ENCODE data around the gene FBXW2.
A peak's percentile ranks its signal among the peaks of the same experiment; 100 is the strongest.

FBXW2 gene

DNA sequence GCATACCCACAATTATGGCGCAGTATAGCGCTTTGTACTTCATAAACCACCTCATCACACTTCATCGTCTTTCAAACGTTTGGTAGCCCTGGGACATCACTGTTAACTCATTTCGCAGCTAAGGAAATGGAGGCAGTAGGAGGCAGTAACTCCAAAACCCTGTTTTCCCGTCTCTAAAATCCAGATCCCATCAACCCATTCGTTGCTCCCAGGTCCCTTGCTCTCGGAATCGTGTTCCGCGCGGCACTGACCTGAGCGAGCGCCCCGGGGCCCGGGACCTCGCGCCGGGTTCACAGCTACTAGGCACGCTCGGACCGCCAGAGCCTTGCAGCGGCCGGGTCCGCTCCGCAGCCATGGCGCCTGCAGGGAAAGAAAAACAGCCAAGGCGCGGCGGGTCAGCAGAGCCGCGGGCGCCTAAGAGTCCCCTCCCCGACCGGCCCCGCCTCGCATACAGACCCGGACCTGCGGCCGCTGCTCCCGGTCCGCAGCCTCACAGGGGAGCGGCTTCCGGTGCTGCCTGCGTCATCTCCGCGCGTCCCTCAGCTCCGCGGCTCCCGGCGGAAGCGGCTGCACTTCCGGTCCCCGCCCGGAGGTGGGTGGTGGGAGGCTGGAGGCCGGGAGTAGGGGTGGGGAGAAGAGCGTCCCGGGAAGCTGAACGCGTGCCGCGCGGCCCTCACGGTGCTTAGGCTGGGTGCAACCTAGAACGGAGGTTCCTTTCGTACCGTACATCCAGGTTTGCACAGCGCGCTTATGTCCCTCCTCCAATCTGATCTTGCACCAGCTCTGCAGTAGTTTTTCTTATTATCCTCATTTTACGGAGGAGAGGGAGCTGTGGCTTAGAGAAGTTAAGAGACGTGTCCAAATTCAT, at the start of gene FBXW2:
FBXW2 (minus strand) TSS at position 519 of the 868 bp plus-strand sequence. CDS start 5,158 bp downstream, outside the sequence.
- no peaks in the 10 kb centered on the region for H3K27me3 Mint-ChIP-seq
- ATAC-seq (peak; percentile 98), DNase-seq (peak; percentile 95)
- peak within 1 kb of the TSS; percentile 96 for H3K27ac Mint-ChIP-seq
- H3K4me1 Mint-ChIP-seq, result peaks cover 55% of the 10 kb centered on the region
- H3K9me3 Mint-ChIP-seq, result no peaks in the 10 kb centered on the region
- peaks cover 24% of the 10 kb centered on the region for H3K36me3 Mint-ChIP-seq (ENCODE audit: low read depth)
- peak within 1 kb of the TSS; percentile 94 for H3K4me3 Mint-ChIP-seq

DNA sequence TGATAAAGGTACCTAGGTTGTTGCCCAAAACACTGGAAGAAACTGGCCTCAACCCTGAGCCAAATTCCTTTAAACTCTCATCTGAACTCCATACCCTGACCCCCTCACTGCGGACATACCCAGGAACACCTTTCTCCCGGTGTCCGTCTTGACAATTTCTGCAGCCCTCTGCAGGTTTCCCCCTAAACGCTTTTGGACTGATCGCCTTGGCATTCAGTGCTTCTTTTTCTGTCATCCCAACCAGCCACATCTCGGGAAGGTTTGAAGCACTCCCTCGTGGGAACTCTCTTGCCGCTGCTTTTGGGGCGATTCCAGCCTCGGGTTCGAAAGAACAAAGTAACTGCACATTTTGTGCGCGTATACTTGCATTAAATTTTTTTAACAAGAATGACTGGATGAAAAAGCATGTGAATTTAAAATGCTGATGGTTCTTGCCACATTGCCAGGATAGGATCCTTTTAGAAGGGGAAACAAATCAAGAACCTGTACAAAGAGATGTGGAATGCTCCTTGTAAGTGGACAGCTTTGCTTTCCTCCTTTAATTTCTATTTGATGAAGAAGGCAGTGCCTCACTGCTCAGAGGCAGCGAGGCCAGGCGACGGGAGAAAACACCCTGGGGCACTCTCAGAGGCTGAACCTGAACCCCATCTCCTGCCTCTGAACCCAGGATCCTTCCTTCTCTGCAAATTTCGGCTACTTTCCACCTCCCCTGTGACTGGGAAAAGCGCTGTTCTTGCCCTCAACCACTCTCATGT, 48.9 kb upstream of the FBXW2 start:
- peak overlapping the region; percentile 99 for H3K27ac Mint-ChIP-seq
- no peaks in the 10 kb centered on the region for H3K27me3 Mint-ChIP-seq
- ATAC-seq (no peak), DNase-seq (no peak)
- peak overlapping the region; percentile 93 for H3K4me3 Mint-ChIP-seq
- peaks cover 49% of the 10 kb centered on the region for H3K36me3 Mint-ChIP-seq (ENCODE audit: low read depth)
- H3K9me3 Mint-ChIP-seq, result no peaks in the 10 kb centered on the region
- peaks cover 86% of the 10 kb centered on the region for H3K4me1 Mint-ChIP-seq

GRCh38 chr9:120839146-120839545, 45.9 kb upstream of the FBXW2 start:
- peak overlapping the region; percentile 94 for H3K27ac Mint-ChIP-seq
- no peaks in the 10 kb centered on the region for H3K9me3 Mint-ChIP-seq
- H3K36me3 Mint-ChIP-seq (ENCODE audit: low read depth), result peaks cover 59% of the 10 kb centered on the region
- peak overlapping the region; percentile 70 for H3K4me3 Mint-ChIP-seq
- ATAC-seq (no peak), DNase-seq (no peak)
- no peaks in the 10 kb centered on the region for H3K27me3 Mint-ChIP-seq
- H3K4me1 Mint-ChIP-seq, result peaks cover 60% of the 10 kb centered on the region

DNA sequence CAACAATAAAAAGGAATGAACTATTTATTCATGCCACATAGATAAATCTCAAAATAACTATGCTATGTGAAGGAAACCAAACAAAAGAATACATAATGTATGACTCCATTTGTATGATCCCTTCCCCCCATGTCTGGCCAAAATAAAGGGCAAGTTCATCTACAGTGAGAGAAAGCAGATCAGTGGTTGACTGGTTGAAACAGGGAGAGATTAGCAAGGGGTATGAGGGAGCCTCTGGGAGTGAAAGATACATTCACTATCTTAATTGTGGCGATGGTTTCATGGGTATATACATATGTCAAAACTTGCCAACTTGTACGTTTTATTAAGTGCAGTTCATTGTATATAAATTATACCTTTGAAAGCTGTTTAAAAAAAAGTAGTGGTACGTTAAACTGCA, 44.7 kb upstream of the FBXW2 start:
- Mint-ChIP-seq H3K4me3 (no peak overlapping the region), H3K27ac (peak overlapping the region; percentile 94), H3K36me3 (ENCODE audit: low read depth) (peaks cover 60% of the 10 kb centered on the region), H3K27me3 (no peaks in the 10 kb centered on the region), H3K9me3 (no peaks in the 10 kb centered on the region), H3K4me1 (peaks cover 52% of the 10 kb centered on the region)
- ATAC-seq (no peak), DNase-seq (no peak)

DNA sequence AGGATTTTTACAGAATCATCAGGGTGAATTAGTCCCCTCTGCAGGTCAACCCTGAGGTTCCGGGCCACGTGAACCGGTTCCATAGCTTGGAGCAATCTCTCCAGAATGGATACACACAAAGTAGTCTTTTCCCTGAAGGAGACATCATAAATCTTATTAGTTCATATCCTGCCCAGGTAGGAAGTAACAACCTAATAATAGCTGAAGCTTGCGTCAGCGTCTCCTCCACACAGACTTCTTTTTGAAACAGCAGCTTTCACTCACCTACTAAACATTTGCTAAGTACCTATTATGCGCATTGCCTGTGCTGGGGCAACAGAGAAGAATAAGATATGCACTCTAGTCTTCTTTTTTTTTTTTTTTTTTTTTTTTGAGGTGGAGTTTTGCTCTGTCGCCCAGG, 40.1 kb upstream of the FBXW2 start:
- H3K9me3 Mint-ChIP-seq, result no peaks in the 10 kb centered on the region
- H3K4me1 Mint-ChIP-seq, result peaks cover 19% of the 10 kb centered on the region
- no peaks in the 10 kb centered on the region for H3K27me3 Mint-ChIP-seq
- no peak for DNase-seq
- ATAC-seq, result no peak
- peaks cover 54% of the 10 kb centered on the region for H3K36me3 Mint-ChIP-seq (ENCODE audit: low read depth)
- H3K4me3 Mint-ChIP-seq, result no peak overlapping the region
- H3K27ac Mint-ChIP-seq, result no peak overlapping the region

GRCh38 chr9:120832807-120833206, 39.6 kb upstream of the FBXW2 start:
- H3K36me3 Mint-ChIP-seq (ENCODE audit: low read depth), result peaks cover 50% of the 10 kb centered on the region
- H3K27ac Mint-ChIP-seq, result no peak overlapping the region
- DNase-seq (no peak), ATAC-seq (no peak)
- H3K4me3 Mint-ChIP-seq, result no peak overlapping the region
- H3K27me3 Mint-ChIP-seq, result no peaks in the 10 kb centered on the region
- peaks cover 14% of the 10 kb centered on the region for H3K4me1 Mint-ChIP-seq
- no peaks in the 10 kb centered on the region for H3K9me3 Mint-ChIP-seq

GRCh38 chr9:120830865-120831264, 37.6 kb upstream of the FBXW2 start:
- ATAC-seq (no peak), DNase-seq (no peak)
- Mint-ChIP-seq H3K9me3 (no peaks in the 10 kb centered on the region), H3K4me3 (no peak overlapping the region), H3K4me1 (peaks cover 4% of the 10 kb centered on the region), H3K27ac (no peak overlapping the region), H3K27me3 (no peaks in the 10 kb centered on the region), H3K36me3 (ENCODE audit: low read depth) (peaks cover 56% of the 10 kb centered on the region)

DNA sequence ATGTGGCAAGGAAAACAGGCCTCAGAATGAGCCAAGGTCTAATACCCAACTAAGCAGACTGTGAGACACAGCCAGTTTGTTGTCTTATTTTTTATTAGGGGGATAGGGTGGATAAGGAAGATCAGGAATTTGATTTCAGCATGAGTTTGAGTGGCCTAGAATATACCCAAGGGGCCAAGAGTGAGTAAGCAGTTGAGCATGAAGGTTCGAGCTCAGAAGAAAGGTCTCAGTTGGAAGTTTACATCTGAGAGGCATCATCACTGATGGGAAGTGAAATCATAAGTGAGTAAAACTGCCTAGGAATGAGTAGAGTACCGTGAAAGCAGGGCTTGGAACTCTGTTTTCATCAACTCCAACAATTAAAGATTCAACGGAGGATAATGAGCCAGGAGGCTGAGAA, 36.9 kb upstream of the FBXW2 start:
- ATAC-seq, result no peak

GRCh38 chr9:120829650-120830049, 36.4 kb upstream of the FBXW2 start:
- Mint-ChIP-seq H3K27ac (no peak overlapping the region), H3K4me1 (peaks cover 3% of the 10 kb centered on the region), H3K36me3 (ENCODE audit: low read depth) (peaks cover 57% of the 10 kb centered on the region), H3K9me3 (no peaks in the 10 kb centered on the region), H3K27me3 (no peaks in the 10 kb centered on the region), H3K4me3 (no peak overlapping the region)
- ATAC-seq, result no peak
- DNase-seq, result no peak

More for the DNA sequence above, 36.9 kb upstream of the FBXW2 start:
- peaks cover 56% of the 10 kb centered on the region for H3K36me3 Mint-ChIP-seq (ENCODE audit: low read depth)
- H3K27ac Mint-ChIP-seq, result no peak overlapping the region
- no peak for DNase-seq
- no peaks in the 10 kb centered on the region for H3K9me3 Mint-ChIP-seq
- no peak overlapping the region for H3K4me3 Mint-ChIP-seq
- no peaks in the 10 kb centered on the region for H3K27me3 Mint-ChIP-seq
- peaks cover 3% of the 10 kb centered on the region for H3K4me1 Mint-ChIP-seq

- H3K27ac Mint-ChIP-seq, result no peak overlapping the region
- H3K4me3 Mint-ChIP-seq, result no peak overlapping the region
- peaks cover 68% of the 10 kb centered on the region for H3K36me3 Mint-ChIP-seq (ENCODE audit: low read depth)
- H3K27me3 Mint-ChIP-seq, result no peaks in the 10 kb centered on the region
- H3K4me1 Mint-ChIP-seq, result no peaks in the 10 kb centered on the region
- H3K9me3 Mint-ChIP-seq, result no peaks in the 10 kb centered on the region
- ATAC-seq, result no peak
- DNase-seq, result no peak
These were observed 26.9 kb upstream of the FBXW2 start for GRCh38 chr9:120820095-120820494.

DNA sequence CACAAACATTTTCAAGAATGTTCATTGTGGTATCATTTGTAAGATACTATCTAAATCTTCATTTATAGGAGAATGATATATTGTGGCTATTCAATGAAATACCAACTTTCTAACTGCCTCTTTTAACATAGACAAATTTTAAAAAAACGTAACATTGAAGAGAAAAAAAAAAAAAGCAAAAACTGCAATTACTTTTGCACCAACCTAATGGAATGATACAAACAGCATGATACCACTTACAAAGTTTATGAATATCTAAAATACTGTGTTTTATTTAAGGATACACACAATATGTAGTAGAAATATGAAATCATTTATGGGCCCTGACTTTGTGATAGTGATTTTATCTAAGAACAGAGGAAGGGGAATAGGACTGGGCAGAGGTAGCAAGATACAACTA, 25.4 kb upstream of the FBXW2 start:
- peaks cover 6% of the 10 kb centered on the region for H3K4me1 Mint-ChIP-seq
- no peak overlapping the region for H3K4me3 Mint-ChIP-seq
- ATAC-seq (no peak), DNase-seq (no peak)
- no peaks in the 10 kb centered on the region for H3K27me3 Mint-ChIP-seq
- H3K27ac Mint-ChIP-seq, result no peak overlapping the region
- H3K9me3 Mint-ChIP-seq, result no peaks in the 10 kb centered on the region
- peaks cover 55% of the 10 kb centered on the region for H3K36me3 Mint-ChIP-seq (ENCODE audit: low read depth)

- Mint-ChIP-seq H3K27me3 (no peaks in the 10 kb centered on the region), H3K27ac (no peak overlapping the region), H3K36me3 (ENCODE audit: low read depth) (peaks cover 35% of the 10 kb centered on the region), H3K4me1 (peaks cover 12% of the 10 kb centered on the region), H3K4me3 (no peak overlapping the region), H3K9me3 (peaks cover under 1% of the 10 kb centered on the region)
- ATAC-seq (no peak), DNase-seq (no peak)
These were observed 21.9 kb upstream of the FBXW2 start for GRCh38 chr9:120815075-120815474.

- Mint-ChIP-seq H3K4me3 (no peak overlapping the region), H3K36me3 (ENCODE audit: low read depth) (peaks cover 32% of the 10 kb centered on the region), H3K27me3 (no peaks in the 10 kb centered on the region), H3K27ac (no peak overlapping the region), H3K4me1 (peaks cover 9% of the 10 kb centered on the region), H3K9me3 (peaks cover 39% of the 10 kb centered on the region)
- ATAC-seq, result no peak
- no peak for DNase-seq
These were observed 15.7 kb upstream of the FBXW2 start for GRCh38 chr9:120808931-120809330.

DNA sequence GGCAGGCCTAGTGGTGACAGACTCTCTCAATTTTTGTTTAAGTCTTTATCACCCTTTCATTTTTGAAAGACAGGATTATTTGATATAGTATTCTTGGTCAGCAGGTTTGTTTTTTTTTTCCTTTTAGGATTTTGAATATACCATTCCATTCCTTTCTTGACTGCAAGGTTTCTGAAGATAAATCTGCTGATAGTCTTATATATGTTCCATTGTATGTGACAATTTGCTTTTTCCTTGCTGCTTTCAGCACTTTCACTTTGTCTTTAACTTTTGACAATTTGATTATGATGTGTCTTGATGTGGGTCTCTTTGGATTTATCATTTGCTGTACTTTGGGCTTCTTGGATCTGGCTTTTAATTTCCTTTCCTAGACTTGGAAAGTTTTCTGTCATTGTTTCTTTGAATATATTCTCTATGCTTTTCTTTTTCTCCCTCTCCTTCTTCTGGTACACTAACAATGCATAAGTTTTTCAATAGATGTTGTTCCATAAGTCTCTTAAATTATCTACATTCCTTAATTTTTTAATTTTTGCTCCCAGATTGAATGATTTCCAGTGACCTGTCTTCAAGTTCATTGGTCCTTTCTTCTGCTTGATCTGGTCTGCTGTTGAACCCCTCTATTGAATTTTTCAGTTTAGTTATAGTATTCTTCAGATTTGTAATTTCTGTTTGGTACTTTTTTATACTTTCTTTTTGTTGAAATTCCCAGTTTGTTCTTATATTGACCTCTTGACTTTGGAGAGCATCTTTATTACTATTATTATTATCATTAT, 14.6 kb upstream of the FBXW2 start:
- Mint-ChIP-seq H3K36me3 (ENCODE audit: low read depth) (peaks cover 35% of the 10 kb centered on the region), H3K9me3 (peaks cover 39% of the 10 kb centered on the region), H3K27me3 (no peaks in the 10 kb centered on the region), H3K4me1 (no peaks in the 10 kb centered on the region), H3K4me3 (no peak overlapping the region), H3K27ac (no peak overlapping the region)
- DNase-seq, result no peak
- ATAC-seq, result no peak

Data from activated naive CD8-positive, alpha-beta T cell treated with anti-CD3 and anti-CD28 coated beads, Interleukin-2, amount 50 U/mL, for 24 hours (primary cell).